PC-9 (cell line): ENCODE data around the gene SCAPER.

Source experiments
- EZH2 ChIP-seq: fragments of 200-600 bp; sonication (generic); IDR thresholded peaks from 2 replicates; pipeline ENCODE4 v1.8.0; 2017; ENCODE audit warnings: antibody characterized with exemption, low read depth
- TF ChIP-seq, protein P1 (sequence below): fragments of 200-600 bp; sonication (generic); conservative IDR thresholded peaks from 2 replicates; pipeline ENCODE4 v1.6.1; 2017; ENCODE audit warnings: mixed run types, antibody characterized with exemption, mild to moderate bottlenecking, moderate library complexity

DNA sequence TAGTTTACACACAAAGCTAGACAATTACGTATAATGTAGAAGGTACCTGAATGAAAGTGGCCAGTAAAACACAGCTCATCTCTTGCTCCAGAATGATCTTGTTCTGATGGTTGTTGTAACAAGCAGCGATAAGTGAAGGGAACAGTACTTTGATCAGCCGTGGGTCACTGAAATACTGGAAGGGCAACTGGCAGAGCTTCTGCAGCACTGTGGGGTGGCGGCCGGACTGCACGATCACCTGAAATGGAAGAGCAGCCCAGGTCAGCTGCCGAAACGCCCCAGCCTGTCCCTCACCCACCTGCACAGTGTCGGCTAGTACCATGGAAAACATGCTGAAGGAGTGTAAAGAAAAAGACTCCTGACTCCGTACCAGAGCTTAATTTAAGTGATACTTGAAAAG lies 551.2 kb downstream of the SCAPER start:
- TF ChIP-seq, protein P1, sequence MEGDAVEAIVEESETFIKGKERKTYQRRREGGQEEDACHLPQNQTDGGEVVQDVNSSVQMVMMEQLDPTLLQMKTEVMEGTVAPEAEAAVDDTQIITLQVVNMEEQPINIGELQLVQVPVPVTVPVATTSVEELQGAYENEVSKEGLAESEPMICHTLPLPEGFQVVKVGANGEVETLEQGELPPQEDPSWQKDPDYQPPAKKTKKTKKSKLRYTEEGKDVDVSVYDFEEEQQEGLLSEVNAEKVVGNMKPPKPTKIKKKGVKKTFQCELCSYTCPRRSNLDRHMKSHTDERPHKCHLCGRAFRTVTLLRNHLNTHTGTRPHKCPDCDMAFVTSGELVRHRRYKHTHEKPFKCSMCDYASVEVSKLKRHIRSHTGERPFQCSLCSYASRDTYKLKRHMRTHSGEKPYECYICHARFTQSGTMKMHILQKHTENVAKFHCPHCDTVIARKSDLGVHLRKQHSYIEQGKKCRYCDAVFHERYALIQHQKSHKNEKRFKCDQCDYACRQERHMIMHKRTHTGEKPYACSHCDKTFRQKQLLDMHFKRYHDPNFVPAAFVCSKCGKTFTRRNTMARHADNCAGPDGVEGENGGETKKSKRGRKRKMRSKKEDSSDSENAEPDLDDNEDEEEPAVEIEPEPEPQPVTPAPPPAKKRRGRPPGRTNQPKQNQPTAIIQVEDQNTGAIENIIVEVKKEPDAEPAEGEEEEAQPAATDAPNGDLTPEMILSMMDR, result no peak
- no peak for TF ChIP-seq EZH2
